Effector memory CD4-positive, alpha-beta T cell (primary cell): ENCODE measurements around the gene TMEM178B.

Source experiments
- DNase-seq, 3 donors: peaks; one replicate each; pipeline ENCODE4 v3.0.0-alpha.2; 2020
- H3K27ac ChIP-seq: 2 replicates; pipeline ENCODE4 v1.7.0; 2013; ENCODE audit warnings: mild to moderate bottlenecking, low read length, moderate library complexity; ENCODE audit not compliant: insufficient read depth, poor library complexity, severe bottlenecking
- H3K27me3 ChIP-seq: replicated peaks from 2 replicates; pipeline ENCODE4 v1.7.0; 2013; ENCODE audit warnings: mild to moderate bottlenecking, low read length; ENCODE audit not compliant: insufficient read depth, control insufficient read depth, poor library complexity, severe bottlenecking
- H3K36me3 ChIP-seq: 2 replicates; pipeline ENCODE4 v1.7.0; 2013; ENCODE audit warnings: mild to moderate bottlenecking, low read length, moderate library complexity; ENCODE audit not compliant: control insufficient read depth, insufficient read depth
- H3K4me1 ChIP-seq: 2 replicates; pipeline ENCODE4 v1.7.0; 2013; ENCODE audit warnings: low read length, mild to moderate bottlenecking; ENCODE audit not compliant: control insufficient read depth, insufficient read depth, poor library complexity, severe bottlenecking
- H3K4me3 ChIP-seq: 2 replicates; pipeline ENCODE4 v1.7.0; 2013; ENCODE audit warnings: low read length, low read depth, mild to moderate bottlenecking; ENCODE audit not compliant: insufficient read depth, poor library complexity, severe bottlenecking
- H3K9me3 ChIP-seq: 2 replicates; pipeline ENCODE4 v1.7.0; 2013; ENCODE audit warnings: mild to moderate bottlenecking, low read length, moderate library complexity; ENCODE audit not compliant: control insufficient read depth

The TMEM178B gene

DNA sequence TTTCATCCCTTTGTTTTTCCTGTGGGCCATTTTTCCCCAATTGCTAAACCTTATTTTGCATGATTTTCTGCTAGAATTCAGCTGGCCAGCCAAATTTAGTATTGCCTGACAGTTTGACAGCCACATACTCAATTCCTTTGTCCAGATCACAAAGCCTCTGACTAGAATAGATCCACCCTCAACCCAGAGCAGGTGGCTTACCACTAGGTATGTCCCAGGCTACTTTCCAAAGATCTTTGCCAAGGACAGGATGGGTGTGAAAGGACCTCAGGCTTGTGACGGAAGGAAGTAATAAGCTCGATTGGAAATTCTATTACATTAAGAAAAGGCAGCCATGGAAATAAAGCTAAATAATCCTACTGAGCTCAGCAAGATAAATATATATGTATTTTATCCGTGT lies 426.7 kb downstream of the TMEM178B start:
- Histone ChIP-seq H3K4me1 (no peaks in the 10 kb centered on the region), H3K9me3 (no peaks in the 10 kb centered on the region), H3K27ac (no peak overlapping the region), H3K4me3 (no peak overlapping the region), H3K36me3 (no peaks in the 10 kb centered on the region), H3K27me3 (no peaks in the 10 kb centered on the region)
- no peak for DNase-seq

DNA sequence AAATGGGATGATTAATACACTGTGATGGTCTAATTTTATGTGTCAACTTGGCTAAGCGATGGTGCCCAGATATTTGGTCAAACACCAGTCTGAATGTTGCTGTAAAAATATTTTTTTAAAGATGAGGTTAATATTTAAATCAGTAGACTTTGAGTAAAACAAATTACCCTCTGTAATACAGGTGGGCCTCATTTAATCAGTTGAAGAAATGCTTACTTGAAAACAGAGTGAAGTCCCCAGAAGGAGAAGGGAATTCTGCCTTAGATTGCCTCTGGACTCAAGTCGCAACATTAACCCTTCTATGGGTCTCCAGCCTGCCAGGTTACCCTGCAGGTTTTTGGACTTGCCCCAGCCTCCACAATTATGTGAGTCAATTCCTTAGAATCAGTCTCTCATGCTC lies 427.6 kb downstream of the TMEM178B start:
- no peaks in the 10 kb centered on the region for H3K4me1 ChIP-seq
- no peaks in the 10 kb centered on the region for H3K36me3 ChIP-seq
- no peaks in the 10 kb centered on the region for H3K9me3 ChIP-seq
- DNase-seq, result no peak
- no peaks in the 10 kb centered on the region for H3K27me3 ChIP-seq
- H3K4me3 ChIP-seq, result no peak overlapping the region
- no peak overlapping the region for H3K27ac ChIP-seq

DNA sequence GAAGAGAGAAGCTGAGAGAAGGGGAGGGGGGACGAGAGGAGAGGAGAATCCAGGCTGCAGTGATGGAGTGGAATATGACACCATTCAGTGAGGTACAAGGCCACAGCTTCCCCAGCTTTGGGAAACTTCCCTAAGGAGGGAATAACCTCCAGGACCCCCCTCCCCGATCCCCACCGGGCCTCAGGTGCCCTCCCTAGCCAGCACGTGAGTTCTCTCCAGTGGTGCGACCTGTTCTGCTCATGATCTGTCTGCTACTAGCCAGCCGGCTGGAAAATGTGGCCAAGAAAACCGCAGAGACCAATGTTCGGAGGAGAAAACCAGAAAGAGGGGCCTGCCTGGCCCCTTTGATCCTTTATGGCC lies 437.4 kb downstream of the TMEM178B start:
- Histone ChIP-seq H3K36me3 (no peaks in the 10 kb centered on the region), H3K4me1 (peaks cover 12% of the 10 kb centered on the region), H3K4me3 (no peak overlapping the region), H3K9me3 (no peaks in the 10 kb centered on the region), H3K27ac (no peak overlapping the region), H3K27me3 (peaks cover 16% of the 10 kb centered on the region)
- no peak for DNase-seq

DNA sequence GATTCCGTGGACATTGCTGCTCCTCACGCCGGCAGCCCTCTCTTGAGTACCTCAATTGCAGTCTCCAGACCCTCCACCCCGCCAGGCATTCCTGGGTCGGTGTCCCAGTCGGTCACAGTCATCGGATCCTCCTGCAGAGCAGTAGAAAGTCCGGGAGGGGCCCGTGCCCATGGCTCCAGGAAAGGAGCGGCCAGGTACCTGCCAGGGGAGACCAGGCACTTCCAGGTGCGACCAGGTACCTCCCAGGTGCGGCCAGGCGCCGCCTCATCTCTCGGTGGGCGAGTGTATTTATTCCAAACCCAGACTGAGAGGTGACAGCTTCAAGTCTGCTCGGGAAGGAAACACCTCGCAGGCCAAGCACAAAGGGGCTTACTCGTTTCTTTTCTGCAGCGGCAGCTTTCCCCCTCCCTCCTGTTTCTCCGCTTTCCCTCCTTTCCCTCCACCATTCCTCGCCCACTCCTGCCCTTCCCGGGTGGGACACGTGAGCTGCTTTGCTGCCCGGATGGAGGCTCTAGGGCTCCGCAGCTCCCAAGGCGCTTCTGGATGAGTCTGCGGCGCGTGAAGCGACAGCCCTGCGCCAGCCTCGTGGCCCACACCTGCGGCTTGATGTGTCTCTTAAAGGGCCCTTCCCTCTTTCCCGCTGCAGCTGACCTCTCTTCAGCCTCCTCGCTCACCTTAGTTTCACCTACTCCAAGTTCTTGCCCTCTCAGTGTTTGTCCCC lies 438.0 kb downstream of the TMEM178B start:
- DNase-seq, result no peak
- H3K4me3 ChIP-seq, result peak overlapping the region; percentile 32
- H3K4me1 ChIP-seq, result peaks cover 12% of the 10 kb centered on the region
- H3K27ac ChIP-seq, result no peak overlapping the region
- peaks cover 16% of the 10 kb centered on the region for H3K27me3 ChIP-seq
- H3K9me3 ChIP-seq, result no peaks in the 10 kb centered on the region
- no peaks in the 10 kb centered on the region for H3K36me3 ChIP-seq

DNA sequence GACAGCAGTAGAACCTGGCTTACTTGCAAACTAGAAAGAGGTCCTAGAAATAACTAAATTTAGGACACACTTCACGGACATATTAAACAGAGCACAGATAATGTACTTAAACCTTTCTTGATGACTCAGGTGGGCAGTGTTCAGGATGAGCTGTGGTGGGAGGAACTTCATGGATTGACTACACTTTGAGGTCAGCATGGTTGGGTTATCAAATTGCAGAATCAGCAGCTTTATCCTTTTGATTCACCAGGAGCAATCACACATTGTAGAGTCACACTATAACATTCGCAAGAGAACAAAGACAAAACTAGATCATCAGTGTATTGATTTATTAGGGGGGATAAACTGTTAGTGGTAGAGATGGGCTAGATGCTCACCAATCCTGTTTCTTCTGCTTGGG lies 438.7 kb downstream of the TMEM178B start:
- Histone ChIP-seq H3K4me3 (no peak overlapping the region), H3K36me3 (no peaks in the 10 kb centered on the region), H3K4me1 (peaks cover 12% of the 10 kb centered on the region), H3K9me3 (no peaks in the 10 kb centered on the region), H3K27me3 (peaks cover 16% of the 10 kb centered on the region), H3K27ac (no peak overlapping the region)
- DNase-seq, result no peak

DNA sequence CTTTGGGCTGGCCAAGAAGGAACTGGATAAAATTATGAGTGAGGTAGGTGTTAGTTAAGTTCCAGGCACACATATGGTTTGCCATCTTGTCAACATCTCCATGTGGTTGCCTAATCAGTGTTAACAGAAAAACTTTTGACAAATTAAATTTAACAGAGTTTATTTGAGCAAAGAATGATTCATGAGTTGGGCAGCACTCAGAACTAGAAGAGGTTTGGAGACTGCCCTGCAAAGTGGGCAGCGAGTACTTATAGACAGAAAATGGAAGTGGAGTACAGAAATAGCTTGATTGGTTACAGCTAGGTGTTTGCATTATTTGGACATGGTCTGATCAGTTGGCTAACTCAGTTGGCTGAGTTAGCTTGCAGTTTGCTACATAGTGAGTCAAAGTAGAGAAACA lies 439.9 kb downstream of the TMEM178B start:
- Histone ChIP-seq H3K9me3 (no peaks in the 10 kb centered on the region), H3K36me3 (no peaks in the 10 kb centered on the region), H3K4me1 (peaks cover 12% of the 10 kb centered on the region), H3K27ac (no peak overlapping the region), H3K27me3 (peaks cover 16% of the 10 kb centered on the region), H3K4me3 (no peak overlapping the region)
- no peak for DNase-seq

DNA sequence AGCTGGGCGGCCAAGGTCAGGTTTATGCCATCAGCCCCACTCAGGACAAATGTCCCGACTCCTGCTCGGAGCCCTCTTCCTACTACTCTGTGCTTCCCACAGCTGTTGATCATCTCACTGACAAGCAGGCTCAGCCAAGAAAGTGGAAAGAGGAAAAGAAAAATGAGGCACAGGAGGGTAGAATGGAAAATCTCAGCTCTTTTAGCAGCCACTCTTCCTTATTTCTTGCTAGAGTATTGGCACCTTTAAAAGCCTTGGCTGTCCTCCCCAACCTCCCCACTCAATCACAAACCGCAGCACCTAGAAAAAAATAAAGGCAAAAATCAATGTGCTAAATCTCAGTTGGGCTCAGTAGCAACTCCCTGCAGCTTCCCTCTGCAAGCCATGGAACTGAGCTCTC lies 442.1 kb downstream of the TMEM178B start:
- Histone ChIP-seq H3K9me3 (no peaks in the 10 kb centered on the region), H3K27me3 (peaks cover 12% of the 10 kb centered on the region), H3K4me3 (no peak overlapping the region), H3K4me1 (peaks cover 12% of the 10 kb centered on the region), H3K27ac (no peak overlapping the region), H3K36me3 (no peaks in the 10 kb centered on the region)
- DNase-seq, result no peak

DNA sequence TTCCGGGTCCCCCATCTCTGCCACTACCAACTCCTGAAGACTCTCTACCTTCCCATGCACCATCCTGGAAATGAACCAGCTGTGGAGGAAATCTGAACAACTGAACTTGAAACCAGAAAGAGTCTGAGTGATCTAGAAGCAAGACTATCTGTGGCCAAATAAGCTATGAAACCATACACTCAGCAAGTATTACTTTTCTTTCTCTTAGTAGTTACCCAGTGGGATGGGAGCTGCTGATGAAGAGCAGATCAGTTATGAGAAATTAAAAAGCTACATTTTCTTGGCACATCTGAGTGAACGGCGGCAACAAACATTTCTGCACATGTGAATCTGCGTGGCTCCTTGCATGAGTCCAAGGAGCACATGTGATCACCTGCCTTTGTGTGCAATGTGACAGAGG lies 445.8 kb downstream of the TMEM178B start:
- H3K4me3 ChIP-seq, result no peak overlapping the region
- no peaks in the 10 kb centered on the region for H3K36me3 ChIP-seq
- H3K27me3 ChIP-seq, result no peaks in the 10 kb centered on the region
- H3K27ac ChIP-seq, result no peak overlapping the region
- no peak for DNase-seq
- no peaks in the 10 kb centered on the region for H3K4me1 ChIP-seq
- H3K9me3 ChIP-seq, result no peaks in the 10 kb centered on the region

DNA sequence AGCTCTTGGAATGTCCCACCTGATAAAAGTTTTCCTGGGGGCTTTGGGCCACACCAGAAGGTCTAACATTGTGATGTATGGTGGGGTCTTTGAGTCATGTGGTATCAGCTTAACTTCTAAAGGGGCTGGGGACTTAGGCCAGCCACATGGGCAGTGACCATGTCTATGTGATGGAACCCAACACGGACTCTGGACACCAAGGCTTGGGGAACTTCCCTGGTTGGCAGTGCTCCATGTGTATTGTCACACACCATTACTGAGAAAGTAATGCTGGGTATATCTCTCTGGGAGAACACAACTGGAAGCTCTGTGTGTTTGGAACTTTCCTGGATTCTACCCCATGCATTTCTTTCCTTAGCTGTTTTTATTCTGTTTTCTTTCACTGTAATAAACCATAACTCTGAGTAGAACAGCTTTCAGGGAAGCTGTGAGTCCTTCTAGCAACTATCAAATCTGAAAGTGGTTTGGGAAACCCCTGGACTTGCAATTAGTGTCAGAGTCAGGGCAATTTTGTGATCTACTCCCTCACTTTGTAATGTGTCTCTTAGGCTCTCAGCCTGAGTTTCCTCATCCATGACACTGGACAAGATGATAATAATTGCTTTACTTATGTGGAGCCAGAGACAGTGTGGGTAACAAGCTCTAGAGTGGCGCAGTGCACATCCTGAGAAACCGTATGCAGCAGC lies 448.9 kb downstream of the TMEM178B start:
- Histone ChIP-seq H3K4me3 (no peak overlapping the region), H3K27me3 (no peaks in the 10 kb centered on the region), H3K9me3 (no peaks in the 10 kb centered on the region), H3K27ac (no peak overlapping the region), H3K4me1 (no peaks in the 10 kb centered on the region), H3K36me3 (no peaks in the 10 kb centered on the region)
- DNase-seq, result no peak

DNA sequence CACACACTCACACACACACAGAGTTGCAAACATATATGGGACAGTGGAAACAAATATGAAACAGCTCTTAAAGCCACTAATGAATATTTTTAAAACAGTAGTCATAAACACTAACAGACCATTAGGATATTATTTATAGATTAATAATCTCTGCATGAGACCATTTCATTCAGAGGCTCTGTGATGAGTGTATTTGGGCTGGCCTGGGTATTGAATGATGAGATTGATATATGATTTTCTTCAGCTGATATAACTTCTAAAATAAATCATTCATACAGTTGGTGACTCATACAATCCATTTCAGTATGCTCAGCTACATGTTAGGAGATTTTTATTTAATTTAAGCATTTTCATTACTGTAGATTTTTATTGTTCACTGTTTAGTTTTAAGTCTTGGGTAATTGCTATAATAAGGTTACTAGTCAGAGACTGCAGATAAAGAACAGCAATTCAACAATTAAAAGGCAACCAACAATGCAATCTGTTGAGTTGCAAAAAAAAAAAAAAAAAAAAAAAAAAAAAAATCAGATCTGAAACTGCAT lies 452.2 kb downstream of the TMEM178B start:
- H3K4me3 ChIP-seq, result no peak overlapping the region
- no peak overlapping the region for H3K27ac ChIP-seq
- H3K4me1 ChIP-seq, result no peaks in the 10 kb centered on the region
- DNase-seq, result no peak
- no peaks in the 10 kb centered on the region for H3K9me3 ChIP-seq
- no peaks in the 10 kb centered on the region for H3K27me3 ChIP-seq
- H3K36me3 ChIP-seq, result no peaks in the 10 kb centered on the region
